Kasumi-1 (cell line): ENCODE results near the gene IFNLR1.

Source experiments
- DNase-seq, 2 experiments: peaks; one replicate each; lab custom pipeline; 2025; lab: John Stamatoyannopoulos, UW

Gene IFNLR1

DNA sequence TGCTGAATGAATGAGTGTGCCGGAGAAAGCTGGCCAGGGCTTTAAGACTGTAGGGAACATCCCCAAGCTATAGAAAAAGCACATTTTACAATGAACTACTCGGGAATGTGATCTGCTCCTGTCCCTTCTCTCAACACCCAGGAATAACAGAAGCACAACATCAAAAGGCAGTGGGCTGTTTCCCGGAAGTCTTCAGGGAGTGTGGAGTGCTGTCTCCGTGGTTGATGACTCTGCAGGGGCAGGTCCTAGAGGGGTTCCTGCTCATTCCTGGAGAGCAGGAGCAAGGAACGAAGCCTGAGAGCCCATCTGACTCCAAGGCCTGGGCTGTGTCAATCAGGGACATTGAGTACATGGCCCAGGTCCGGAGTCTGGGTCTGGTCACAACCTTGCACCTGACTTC is 39.3 kb downstream of the IFNLR1 start:
- DNase-seq, result no peak

DNA sequence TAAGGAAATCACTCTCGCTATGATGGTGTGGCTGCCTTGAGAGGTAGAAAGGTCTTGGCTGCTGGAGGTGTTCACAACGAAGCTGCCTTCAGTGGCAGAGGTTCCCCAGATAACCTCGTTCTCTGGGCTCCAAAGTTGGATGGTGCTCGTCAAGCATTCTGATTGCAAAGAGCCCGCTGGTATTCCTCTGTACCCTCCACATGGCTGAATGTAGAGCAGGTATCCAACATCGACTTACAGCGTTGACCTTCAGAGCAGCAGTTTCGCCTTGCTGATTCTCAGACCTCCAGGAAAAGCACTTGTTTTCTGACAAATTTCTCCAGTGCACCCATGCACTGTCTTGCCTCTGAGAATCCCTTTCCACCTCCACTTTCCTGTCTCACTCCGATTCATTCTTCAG is 39.9 kb downstream of the IFNLR1 start:
- no peak for DNase-seq

DNA sequence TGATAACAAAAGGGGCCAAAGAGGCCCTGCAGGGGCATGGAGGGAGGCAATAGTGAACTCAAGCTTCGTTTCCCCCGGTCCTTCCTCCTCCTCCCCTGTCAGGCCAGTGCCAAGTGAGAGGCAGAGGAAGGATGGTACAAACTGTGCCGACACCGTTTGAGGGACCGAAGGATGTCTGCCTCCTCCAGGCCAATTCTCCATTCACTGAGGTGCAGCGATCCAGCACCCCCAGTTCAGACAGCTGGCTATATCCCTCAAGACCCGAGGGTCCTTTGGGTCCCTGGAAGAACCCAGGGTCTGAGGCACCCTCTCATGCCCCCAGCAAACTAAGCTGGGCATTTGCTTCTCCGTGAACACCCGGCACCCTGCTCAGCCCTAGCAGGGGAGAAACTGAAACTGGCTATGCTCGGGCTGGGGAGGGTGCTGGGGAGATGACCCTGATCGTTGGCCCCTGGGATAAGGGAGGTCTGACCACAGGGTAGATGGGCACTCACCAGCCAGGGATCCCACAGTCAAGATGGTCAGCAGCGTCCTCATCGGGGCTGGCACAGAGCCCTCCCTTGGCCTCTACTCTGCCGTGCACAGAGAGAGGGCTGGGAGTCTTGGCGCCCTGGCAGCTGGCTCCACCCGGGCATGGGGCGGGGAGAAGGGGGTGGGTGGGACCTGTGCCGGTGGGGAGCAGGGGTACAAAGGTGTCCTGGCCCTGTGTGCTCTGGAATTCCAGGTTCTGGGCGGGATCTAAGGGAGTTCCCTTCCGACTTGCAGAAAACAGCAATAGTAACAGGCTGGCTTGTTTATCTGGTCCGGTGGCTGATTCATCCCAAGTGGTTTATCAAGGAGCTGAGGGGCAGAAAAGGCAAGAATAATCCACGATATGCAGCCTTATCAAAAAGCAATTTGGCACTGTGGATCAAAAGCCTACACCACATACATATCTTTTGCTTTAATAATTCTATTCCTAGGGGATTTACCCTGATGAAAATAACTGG is 44.2 kb downstream of the IFNLR1 start, which contains the start of gene IL22RA1:
IL22RA1 (minus strand) TSS at position 595 of the 989 bp plus-strand sequence; CDS start at position 537, 58 bp downstream.
- no peak for DNase-seq

DNA sequence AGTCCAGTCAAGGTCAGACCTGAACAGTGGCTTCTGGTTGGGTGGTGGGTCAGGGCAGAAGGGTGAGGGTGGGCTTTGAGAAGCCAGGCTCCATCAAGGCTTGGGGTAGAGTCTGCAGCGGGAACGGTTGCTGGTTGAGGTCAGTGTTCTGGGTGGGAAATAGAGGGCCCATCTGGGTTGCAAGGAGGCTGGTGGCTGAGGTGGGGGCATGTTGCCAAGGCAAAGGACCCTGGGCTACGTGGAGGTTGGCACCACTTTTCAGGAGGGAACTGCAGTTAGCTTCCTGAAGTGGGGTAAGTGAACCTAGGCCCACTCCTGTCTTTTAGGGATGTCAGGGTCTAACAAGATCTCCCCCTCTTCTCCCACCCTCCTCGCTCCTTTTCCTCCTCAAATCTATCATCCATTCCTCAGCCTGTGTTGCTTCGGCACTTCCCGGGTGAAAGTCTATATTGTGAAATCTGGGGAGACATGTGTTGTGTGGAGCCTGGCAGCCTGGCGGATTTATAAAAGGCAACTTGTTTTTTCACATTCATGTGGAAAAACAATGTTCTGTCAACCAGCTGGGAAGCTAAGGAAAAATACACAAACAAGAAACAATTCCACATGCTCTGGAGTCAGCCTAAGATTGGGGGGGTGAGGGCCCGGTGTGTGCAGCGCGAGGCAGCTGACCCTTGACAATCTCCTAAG is 45.6 kb downstream of the IFNLR1 start:
- DNase-seq, result no peak

DNA sequence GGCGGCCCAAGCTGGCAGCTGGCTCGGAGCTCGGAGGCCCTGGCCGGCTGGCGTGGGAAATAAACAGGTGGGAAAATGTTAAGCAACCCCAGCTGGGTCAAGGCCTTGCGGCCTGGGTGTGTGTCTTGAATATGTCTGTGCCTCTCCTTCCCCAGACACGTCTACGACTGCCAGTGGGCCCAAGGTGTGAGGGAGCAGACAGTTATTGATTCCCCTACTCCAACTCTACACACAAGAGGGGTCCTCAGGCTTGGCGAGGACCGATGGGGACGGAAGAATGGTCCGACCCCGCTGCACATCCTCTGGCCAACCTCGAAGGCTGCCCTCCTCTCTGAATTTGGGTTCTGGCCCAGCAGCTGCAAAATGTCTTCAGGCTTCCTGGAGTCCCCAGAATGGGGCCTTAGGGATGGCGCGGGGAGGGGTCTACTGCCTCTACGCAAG is 46.3 kb downstream of the IFNLR1 start:
- DNase-seq, result no peak

DNA sequence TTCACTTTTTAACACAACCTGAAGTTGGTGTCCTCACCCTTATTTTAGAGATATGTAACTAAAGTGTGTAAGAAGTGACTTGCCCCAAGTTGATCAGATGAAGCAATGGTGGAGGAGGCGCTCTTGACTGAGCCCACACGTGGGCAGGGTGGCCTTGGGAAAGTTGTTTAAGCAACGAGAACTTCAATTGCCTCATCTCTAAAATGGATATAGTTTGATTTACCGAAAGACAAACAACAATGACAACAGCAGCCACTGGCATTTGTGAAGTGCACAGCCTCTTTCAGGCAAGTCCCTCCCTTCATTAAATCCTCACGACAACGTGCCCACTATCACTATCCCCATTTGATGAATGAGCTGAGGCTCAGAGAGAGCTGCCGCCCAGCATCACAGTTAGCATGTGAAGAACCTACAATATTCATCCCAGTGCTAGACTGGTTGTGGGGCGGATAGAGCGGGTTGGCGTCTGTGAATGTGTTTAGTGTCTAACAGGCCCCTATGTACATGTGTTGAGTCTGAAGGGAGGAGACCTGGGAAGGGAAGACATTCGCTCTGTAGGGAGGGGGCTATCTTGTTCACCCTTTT is 47.2 kb downstream of the IFNLR1 start:
- DNase-seq, result no peak

DNA sequence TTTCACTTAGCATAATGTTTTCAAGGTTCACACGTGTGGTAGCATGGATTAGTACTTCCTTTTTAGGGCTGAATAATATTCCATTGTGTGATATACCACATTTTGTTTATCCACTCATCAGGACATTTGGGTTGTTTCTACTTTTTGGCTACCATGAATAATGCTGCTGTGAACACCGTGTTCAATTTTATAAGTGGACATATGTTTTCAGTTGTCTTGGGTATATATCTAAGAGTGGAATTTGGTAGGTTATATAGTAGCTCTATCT is 47.9 kb downstream of the IFNLR1 start:
- DNase-seq, result no peak

DNA sequence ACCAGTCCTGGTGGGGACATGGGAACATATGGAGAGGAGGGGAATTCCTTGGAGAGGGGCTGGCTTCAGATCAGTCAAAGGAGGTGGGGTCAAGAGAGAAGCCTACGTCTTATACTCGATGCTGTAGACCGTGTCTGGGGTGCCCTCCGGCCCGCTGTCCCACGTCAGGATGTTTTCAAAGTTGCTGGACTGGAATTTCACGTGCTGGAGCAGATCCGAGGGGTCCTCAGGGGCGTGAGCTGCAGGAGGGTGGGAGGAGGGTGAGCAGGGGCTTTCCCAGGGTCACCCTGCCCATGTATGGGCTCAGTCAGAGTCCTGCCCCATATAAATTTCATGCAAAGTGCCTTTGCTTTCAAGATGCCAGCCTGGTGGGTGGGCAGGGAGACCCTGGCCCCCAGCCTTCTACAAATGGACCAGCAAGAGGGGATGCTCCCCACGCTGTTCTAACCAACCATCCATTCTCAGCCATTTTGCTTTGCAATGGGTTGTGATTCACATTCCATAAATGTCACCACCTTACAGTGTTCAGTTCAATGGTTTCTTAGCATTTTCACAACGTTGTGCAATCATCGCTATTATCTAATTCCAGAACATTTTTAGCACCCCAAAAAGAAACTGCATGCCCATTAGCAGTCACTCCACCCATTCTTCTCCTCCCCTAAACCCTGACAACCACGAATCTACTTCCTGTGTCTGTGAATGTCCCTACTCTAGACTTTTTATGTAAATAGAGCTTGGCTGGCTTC is 48.4 kb downstream of the IFNLR1 start:
- no peak for DNase-seq

DNA sequence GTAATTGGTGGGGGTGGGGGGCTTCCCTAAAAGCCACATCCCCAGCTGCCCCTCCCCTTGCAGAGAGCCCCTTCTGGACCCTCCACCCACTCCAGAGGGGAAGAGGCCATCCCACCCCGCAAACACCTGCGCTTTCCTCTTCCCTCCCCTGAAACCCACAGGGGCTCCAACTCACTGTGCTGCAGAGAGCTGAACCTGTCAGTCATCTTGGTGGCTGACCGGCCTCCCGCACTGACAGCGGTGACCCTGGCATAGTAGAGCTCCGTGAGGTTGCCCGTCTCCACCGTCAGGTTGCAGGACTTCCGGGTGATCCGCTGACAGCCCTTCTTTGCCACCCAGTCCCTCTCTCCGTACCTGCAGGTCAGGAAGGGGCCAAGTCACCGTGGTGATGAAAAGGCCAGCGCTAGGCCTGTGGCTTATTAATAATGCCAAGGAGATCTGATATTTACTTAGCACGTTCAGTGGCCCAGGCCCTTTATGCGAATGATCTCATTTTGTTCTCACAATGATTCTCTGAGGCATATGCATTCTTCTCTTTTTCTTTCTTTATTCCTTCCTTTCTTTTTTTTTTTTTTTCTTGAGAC is 50.0 kb downstream of the IFNLR1 start:
- DNase-seq, result no peak

DNA sequence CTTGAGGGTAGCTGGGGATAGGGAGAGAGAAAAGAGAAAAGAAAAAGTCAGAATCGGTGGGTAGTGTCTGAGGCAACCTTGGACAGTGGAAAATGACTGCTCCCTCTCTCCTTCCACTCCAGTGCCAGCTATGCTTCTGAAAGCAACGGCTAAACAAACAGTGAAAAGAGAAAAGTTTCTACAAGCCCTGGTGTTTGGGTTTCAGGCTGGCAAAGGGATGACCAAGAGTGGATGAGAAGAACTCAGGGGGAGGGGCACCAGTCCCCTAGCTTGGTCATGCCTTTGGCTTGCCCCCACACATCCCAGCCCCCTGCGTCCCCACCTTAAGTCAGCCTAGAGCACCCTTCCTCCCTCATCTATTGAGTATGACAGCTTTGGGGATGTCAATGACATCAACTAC is 52.7 kb downstream of the IFNLR1 start:
- no peak for DNase-seq

DNA sequence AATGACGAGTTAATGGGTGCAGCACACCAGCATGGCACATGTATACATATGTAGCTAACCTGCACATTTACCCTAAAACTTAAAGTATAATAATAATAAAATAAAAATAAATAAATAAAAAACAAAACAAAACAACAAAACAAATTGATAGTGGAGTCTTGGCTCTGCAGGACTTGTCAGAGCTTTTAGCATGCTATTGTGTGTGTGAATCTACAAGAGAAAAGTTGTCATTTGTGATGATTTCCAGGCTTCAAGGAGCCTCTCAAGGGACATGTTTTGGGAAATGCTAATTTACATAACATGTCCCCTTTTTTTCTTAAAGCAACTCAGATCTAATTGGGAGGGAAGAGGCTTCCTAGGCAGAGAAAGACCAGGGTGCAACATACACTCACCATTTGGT is 53.3 kb downstream of the IFNLR1 start:
- DNase-seq, result no peak

DNA sequence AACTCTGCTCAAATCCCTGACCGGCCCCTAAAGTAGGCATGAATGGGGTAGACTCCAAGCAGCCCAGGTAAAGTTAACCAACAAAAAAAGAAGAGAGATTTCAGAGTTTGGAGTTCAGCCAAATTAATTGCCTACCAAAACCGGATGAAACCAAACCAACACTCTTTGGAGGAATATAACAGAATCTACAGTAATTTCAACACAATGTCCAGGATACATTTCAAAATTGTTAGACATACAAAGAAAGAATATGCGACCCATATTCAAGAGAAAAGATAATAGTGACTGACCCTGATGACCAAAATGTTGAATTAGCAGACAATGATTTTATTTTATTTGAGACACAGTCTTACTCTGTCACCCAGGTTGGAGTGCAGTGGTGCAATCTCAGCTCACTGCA is 56.7 kb downstream of the IFNLR1 start:
- no peak for DNase-seq

DNA sequence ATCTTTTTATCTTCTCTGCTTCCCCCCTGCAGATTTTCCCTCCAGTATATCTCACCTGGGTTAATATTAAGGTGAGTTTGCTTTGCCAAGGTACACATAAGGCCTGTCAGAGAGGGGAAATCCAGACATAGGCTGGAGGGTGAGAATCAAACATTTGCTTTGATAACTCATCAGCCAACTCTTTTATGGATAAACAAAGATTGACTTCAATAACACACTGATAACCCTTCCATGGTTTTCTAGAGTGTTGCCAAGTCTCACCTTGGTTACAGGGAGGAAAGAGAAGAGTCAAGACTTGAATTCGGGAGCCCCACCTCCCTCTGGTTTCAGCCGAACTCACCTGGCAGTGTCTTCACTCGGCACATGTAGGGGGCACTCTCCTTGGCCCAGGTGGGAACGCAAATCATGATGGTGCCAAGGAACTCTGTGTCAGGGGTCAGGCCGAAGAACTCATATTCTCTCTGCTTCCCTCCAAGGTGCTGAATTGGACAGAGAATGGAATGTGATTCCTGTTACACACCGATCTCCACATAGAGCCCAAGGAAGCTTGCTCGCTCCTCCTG is 59.2 kb downstream of the IFNLR1 start:
- DNase-seq, result no peak

DNA sequence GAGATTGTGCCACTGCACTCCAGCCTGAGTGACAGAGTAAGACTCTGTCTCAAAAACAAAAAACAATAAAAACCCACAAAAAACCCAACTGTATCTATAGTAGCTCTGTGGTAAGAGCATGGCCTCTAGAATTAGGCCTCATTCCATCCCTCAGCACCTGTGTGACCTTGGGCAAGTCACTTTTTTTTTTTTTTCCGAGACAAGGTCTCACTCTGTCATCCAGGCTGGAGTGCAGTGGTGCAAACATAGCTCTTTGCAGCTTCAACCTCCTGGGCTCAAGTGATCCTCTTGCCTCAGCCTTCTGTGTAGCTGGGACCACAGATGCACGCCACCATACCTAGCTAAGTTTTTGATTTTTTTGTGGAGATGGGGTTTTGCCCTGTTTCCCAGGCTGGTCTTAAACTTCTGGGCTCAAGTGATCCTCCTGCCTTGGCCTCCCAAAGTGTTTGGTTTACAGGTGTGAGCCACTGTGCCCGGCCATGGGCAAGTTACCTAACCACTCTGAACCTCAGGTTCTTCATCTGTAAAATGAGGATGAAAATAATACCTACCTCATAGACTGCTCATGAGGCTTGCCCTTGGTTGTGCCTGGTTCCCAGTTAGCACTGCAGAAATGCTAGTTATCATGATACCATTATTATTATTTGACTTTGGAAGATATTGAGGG is 59.8 kb downstream of the IFNLR1 start:
- no peak for DNase-seq

DNA sequence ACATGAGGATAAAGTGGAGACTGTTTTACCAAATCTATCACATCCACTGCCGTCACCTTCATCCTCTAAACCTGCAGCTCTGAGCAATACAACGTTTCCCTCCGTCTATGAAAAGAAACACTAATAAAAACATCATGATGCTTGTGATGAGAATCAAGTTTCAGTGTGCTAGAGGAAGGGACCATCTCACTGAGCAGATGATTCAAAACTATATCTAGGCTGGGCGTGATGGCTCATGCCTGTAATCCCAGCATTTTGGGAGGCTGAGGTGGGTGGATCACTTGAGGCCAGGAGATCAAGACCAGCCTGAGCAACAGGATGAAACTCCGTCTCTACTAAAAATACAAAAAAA is 60.4 kb downstream of the IFNLR1 start:
- no peak for DNase-seq

DNA sequence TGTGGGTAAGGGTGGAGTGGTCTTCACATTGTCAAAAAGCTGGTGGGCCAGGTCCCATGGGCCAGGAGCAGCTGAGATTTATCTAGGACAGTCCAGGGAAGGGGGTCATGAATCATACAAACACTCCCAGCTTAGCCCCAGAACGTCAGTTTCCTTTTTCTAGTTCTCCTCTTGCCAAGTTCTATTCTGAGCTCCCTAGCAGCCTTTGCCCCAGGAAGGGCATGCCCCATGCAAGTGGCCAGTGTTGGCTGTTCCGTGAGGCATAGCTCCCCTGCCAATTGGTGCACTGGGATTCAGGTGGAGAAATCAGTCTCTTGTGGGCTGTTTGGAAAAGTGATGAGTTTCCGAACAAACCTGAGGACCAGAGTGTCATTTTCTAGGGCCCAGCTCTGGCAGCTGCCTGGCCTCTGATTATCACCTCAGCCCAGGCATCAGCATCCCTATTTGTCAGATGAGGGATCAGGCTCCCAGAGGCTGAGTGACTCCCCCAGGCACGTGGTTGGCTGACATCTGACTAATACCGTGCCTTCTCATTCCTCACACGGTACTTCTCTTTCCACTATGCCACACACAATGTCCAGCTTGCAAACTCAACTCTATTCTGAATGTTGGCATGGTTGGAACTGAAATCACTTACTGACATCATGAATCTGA is 60.9 kb downstream of the IFNLR1 start:
- DNase-seq, result no peak

DNA sequence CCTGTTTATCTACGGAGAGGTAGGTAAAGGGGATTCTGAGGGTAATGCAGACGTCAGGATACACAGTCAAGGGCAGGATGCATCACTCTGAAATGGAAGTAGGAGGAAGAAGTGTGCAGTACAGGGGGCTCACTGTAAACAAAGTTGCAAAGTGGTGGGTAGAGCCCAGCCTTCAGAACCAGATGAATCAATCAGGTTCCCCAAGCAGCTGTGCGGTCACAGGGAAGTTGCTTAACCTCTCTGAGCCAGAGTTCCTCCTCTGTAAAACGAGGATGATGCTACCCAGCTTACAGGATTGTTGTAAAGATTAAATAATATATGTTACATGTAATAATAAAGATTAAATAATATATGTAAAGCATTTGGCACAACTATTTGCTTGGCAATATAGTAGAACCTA is 61.6 kb downstream of the IFNLR1 start:
- DNase-seq, result no peak

DNA sequence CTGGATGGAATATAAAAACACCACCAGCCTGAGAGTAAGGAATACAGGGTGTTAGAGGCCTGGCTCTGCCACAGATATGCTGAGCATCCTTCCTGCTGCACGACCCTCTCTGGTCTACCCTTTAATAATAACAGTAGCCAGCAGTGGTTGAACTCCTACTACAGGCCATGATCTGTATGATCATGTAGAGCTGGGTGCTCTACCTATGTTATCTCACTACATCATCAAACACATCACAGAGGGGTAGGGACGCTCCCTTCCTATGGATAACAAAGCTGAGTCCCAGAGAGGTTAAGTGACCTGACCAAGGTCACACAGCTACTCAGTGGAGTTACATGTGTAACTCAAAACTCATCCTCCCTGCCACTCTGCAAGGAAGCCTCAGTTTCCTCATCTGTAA is 62.1 kb downstream of the IFNLR1 start:
- DNase-seq, result no peak

DNA sequence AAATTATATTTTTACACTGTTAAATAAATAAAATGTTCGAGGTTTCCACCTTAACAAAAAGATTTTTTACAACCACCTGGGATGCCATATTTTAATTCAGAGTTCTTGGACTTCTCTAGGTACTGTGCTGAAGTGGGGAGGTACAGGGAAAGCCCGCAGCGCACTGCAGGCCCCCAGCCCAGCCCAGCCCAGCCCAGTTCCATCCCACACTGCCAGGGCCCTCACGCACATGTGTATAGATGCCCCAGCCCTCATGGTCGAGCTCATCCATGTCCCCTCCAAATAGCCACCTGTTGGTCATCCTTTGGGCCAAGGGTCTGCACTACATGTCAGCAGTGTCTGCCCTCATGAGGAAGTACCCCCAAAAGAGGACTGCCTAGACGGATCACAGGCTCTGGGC is 63.5 kb downstream of the IFNLR1 start:
- no peak for DNase-seq

DNA sequence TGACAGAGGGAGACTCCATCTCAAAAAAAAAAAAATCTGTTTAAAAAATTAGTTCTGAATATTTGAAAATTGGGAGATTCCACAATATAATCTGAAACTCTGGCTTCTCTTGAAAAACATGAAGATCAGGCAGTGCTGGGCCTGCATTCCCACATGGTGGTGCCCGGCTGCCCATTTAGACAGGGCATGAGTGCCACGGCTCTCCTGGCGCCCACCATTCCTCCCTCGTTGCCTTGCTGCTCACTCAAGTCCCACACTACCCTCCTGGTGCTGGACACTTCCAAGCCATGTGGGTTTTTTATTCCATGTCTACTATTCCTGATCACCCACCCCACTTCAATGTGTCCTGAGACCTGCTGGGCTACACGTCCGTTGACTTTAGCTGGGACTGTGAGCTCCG is 64.3 kb downstream of the IFNLR1 start:
- DNase-seq, result no peak

DNA sequence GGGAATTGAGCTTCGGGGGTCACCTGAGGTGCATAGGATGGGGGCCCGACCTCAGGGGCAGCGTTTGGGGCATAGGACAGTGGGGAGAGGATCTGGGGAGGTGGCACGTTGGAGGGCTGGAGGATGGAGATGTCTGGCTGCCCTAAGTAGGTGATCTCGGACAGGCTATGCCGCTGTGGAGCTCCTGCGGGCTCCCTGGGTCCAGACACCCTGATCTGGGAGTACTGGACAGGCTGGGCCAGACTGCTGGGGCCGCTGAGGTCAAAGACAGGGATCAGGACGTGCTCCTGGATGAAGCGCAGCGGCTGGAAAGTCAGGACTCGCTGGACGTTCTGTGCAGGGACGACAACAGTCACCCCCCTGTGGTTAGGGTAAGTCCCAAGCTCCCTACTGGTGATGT is 65.7 kb downstream of the IFNLR1 start:
- DNase-seq, result no peak
